ENCODE results near the gene PTPN23.
"Not testable (repeated sequence)": the region's sequence is repeated elsewhere in the genome, so short reads cannot be mapped to it uniquely, and the experiment has no call there.

PTPN23 gene

GRCh38 chr3:47455806-47456452 lies 75.1 kb downstream of the PTPN23 start:
- no peak for FAIRE-seq

- FAIRE-seq: no peak
Observed at GRCh38 chr3:47456984-47457383, 76.2 kb downstream of the PTPN23 start.

GRCh38 chr3:47459534-47460085 lies 78.8 kb downstream of the PTPN23 start:
- FAIRE-seq: not testable (repeated sequence)
